Measurements from ENCODE around the gene XIST.

GRCh38 chrX:73836956-73837477, 15.5 kb downstream of the XIST start:
- TF ChIP-seq POLR2A (IDR thresholded peaks at IDR 0.05), result no peak
- no peak for TF ChIP-seq CTCF (IDR thresholded peaks at IDR 0.05)

Data from esophagus squamous epithelium (tissue), 4 donors.